SK-N-SH (cell line): ENCODE measurements around the gene ZC3H7B. TPM values are rescaled to one million over a fixed set of nuclear protein-coding genes. Genes with fewer than 3 reads are reported as not detected.

Experiments
- CTCF ChIA-PET: fragments of 300-600, 350-600 bp; formaldehyde crosslinking; extraction: SDS; loops from one replicate; lab custom pipeline; 2021; lab: Yijun Ruan, JAX
- POLR2A ChIA-PET: fragments of 350-600 bp; sonication (Branson Sonifier 250); formaldehyde crosslinking; extraction: SDS; loops from one replicate; lab custom pipeline; 2020; ENCODE audit warnings: antibody characterized with exemption, inconsistent platforms; lab: Yijun Ruan, JAX
- DNase-seq: peaks from one replicate; pipeline ENCODE4 v3.0.0; 2012
- H2AFZ ChIP-seq: fragments of 200-600 bp; sonication (generic); 2 replicates; pipeline ENCODE4 v1.8.1; 2016; ENCODE audit warnings: antibody characterized with exemption, mild to moderate bottlenecking, low read depth
- H3F3A ChIP-seq: fragments of 200-600 bp; sonication (generic); replicated peaks from 2 replicates; pipeline ENCODE3; 2016; ENCODE audit warnings: antibody characterized with exemption, mild to moderate bottlenecking; ENCODE audit not compliant: insufficient read depth
- H3K27ac ChIP-seq, 2 experiments: fragments of 200-500 bp in 1 of 2; fragments of 200-600 bp in 1 of 2; sonication (Bioruptor generic) in 1 of 2; sonication (generic), shearing (Covaris generic) in 1 of 2; 2 replicates each; pipeline versions ENCODE4 v1.5.1 to v1.6.1; 2014 to 2016; ENCODE audit warnings: low read depth in 2 of 2, inconsistent platforms in 1 of 2, low read length in 1 of 2, mild to moderate bottlenecking in 1 of 2, mixed read lengths in 1 of 2
- H3K27me3 ChIP-seq: fragments of 200-600 bp; sonication (generic), shearing (Covaris generic); 2 replicates; pipeline ENCODE4 v1.6.1; 2016; ENCODE audit warnings: mixed run types; ENCODE audit not compliant: insufficient read depth
- H3K36me3 ChIP-seq, 2 experiments: fragments of 200-500 bp in 1 of 2; fragments of 200-600 bp in 1 of 2; sonication (Bioruptor generic) in 1 of 2; sonication (generic) in 1 of 2; replicated peaks in 1 of 2; 2 replicates each; pipeline versions ENCODE3 to v1.5.1; 2014 to 2016; ENCODE audit warnings: low read length in 1 of 2, mild to moderate bottlenecking in 1 of 2; ENCODE audit not compliant: insufficient read depth in 2 of 2, control insufficient read depth in 1 of 2
- H3K4me1 ChIP-seq, 2 experiments: fragments of 200-500 bp in 1 of 2; fragments of 200-600 bp in 1 of 2; sonication (Bioruptor generic) in 1 of 2; sonication (generic), shearing (Covaris generic) in 1 of 2; 2 replicates each; pipeline versions ENCODE4 v1.5.1 to v1.6.1; 2014 to 2016; ENCODE audit warnings: low read depth in 1 of 2, low read length in 1 of 2, mixed run types in 1 of 2; ENCODE audit not compliant: insufficient read depth in 2 of 2, control insufficient read depth in 1 of 2
- H3K4me2 ChIP-seq: fragments of 200-600 bp; sonication (generic), shearing (Covaris generic); 2 replicates; pipeline ENCODE4 v1.6.1; 2017; ENCODE audit warnings: mixed run types
- H3K4me3 ChIP-seq, 2 experiments: fragments of 200-500 bp in 1 of 2; fragments of 200-600 bp in 1 of 2; sonication (Bioruptor generic) in 1 of 2; sonication (generic), shearing (Covaris generic) in 1 of 2; 2 replicates each; pipeline versions ENCODE4 v1.5.1 to v1.8.1; 2014 to 2016; ENCODE audit warnings: low read depth in 2 of 2, inconsistent platforms in 1 of 2, low read length in 1 of 2, mild to moderate bottlenecking in 1 of 2, mixed read lengths in 1 of 2, moderate library complexity in 1 of 2
- H3K79me2 ChIP-seq: fragments of 200-600 bp; sonication (generic); 2 replicates; pipeline ENCODE4 v1.8.1; 2017; ENCODE audit warnings: mild to moderate bottlenecking; ENCODE audit not compliant: insufficient read depth
- H3K9ac ChIP-seq: fragments of 200-600 bp; sonication (generic); 2 replicates; pipeline ENCODE4 v1.6.1; 2017; ENCODE audit warnings: mixed run types
- H3K9me2 ChIP-seq: fragments of 200-600 bp; sonication (generic); 2 replicates; pipeline ENCODE4 v1.6.1; 2017; ENCODE audit warnings: mixed run types
- H3K9me3 ChIP-seq: fragments of 200-600 bp; sonication (generic); 2 replicates; pipeline ENCODE4 v1.6.1; 2017; ENCODE audit warnings: mixed run types, mild to moderate bottlenecking, moderate library complexity
- H4K20me1 ChIP-seq: fragments of 200-600 bp; sonication (generic); 2 replicates; pipeline ENCODE4 v1.6.1; 2017; ENCODE audit warnings: mild to moderate bottlenecking, mixed run types; ENCODE audit not compliant: insufficient read depth
- CHD2 ChIP-seq: fragments of 150-350 bp; IDR thresholded peaks from 2 replicates; pipeline ENCODE4 v1.6.1; 2018; ENCODE audit warnings: low read length; ENCODE audit not compliant: partially characterized antibody
- EZH2phosphoT487 ChIP-seq: fragments of 200-600 bp; sonication (generic); IDR thresholded peaks from 2 replicates; pipeline ENCODE4 v1.6.1; 2017; ENCODE audit warnings: low read depth, mixed run types, mild to moderate bottlenecking, antibody characterized with exemption, moderate library complexity, borderline replicate concordance
- FOSL2 ChIP-seq: IDR thresholded peaks from 2 replicates; pipeline ENCODE4 v1.4.0; 2012; ENCODE audit warnings: low read depth, mild to moderate bottlenecking, moderate library complexity, borderline replicate concordance
- GATA2 ChIP-seq: sonication (generic); formaldehyde crosslinking; IDR thresholded peaks from 2 replicates; pipeline ENCODE4 v1.5.0; 2020; ENCODE audit warnings: mild to moderate bottlenecking, missing genetic modification reagents
- JUND ChIP-seq: IDR thresholded peaks from 2 replicates; pipeline ENCODE4 v1.4.0; 2012
- MEF2A ChIP-seq: IDR thresholded peaks from 2 replicates; pipeline ENCODE4 v1.4.0; 2012; ENCODE audit warnings: low read depth, borderline replicate concordance
- RFX5 ChIP-seq: IDR thresholded peaks from 2 replicates; pipeline ENCODE4 v1.6.1; 2012; ENCODE audit warnings: mild to moderate bottlenecking, improper control_type of control experiment, low read length
- RXRA ChIP-seq: IDR thresholded peaks from 2 replicates; pipeline ENCODE4 v1.4.0; 2012; ENCODE audit warnings: low read depth, mild to moderate bottlenecking, borderline replicate concordance
- SMC3 ChIP-seq: IDR thresholded peaks from 2 replicates; pipeline ENCODE4 v1.6.1; 2012; ENCODE audit warnings: low read depth, low read length, improper control_type of control experiment
- TAF1 ChIP-seq: IDR thresholded peaks from 2 replicates; pipeline ENCODE4 v1.6.1; 2012; ENCODE audit warnings: low read depth, mild to moderate bottlenecking, low read length, moderate library complexity, borderline replicate concordance
- TCF12 ChIP-seq: IDR thresholded peaks from 2 replicates; pipeline ENCODE4 v1.4.0; 2012
- YY1 ChIP-seq: IDR thresholded peaks from 2 replicates; pipeline ENCODE4 v1.4.0; 2012; ENCODE audit warnings: low read depth, mild to moderate bottlenecking
- WGBS: methylation state at CpG from one replicate; pipeline ENCODE4 v1.1.6; 2017; ENCODE audit warnings: low lambda C conversion rate; 5-methylcytosine and 5-hydroxymethylcytosine counted together
- polyA plus RNA-seq, 3 experiments: library from polyadenylated mRNA; depleted of rRNA; stranded (reverse); fragments of >200 nt; gene quantifications; 2 replicates each; pipeline ENCODE4 v1.2.3, GENCODE V29; 2012
- TF ChIP-seq, protein P1 (sequence below): IDR thresholded peaks from 2 replicates; pipeline ENCODE4; 2012
- TF ChIP-seq, protein P2 (sequence below): fragments of 150-350 bp; IDR thresholded peaks from 2 replicates; pipeline ENCODE4 v1.6.1; 2016; ENCODE audit warnings: mild to moderate bottlenecking, low read depth, low read length
- TF ChIP-seq, protein P3 (sequence below): fragments of 200-600 bp; sonication (generic); IDR thresholded peaks from 2 replicates; pipeline ENCODE4 v1.6.1; 2017; ENCODE audit warnings: antibody characterized with exemption, mild to moderate bottlenecking, moderate library complexity
- TF ChIP-seq, protein P4 (sequence below): IDR thresholded peaks from 2 replicates; pipeline ENCODE4 v1.4.0; 2012; ENCODE audit warnings: low read depth
- TF ChIP-seq, protein P5 (sequence below): IDR thresholded peaks from 2 replicates; pipeline ENCODE4 v1.6.1; 2012; ENCODE audit warnings: mild to moderate bottlenecking, low read depth, low read length, moderate library complexity
- TF ChIP-seq, protein P6 (sequence below): IDR thresholded peaks from 2 replicates; pipeline ENCODE4 v1.4.0; 2012; ENCODE audit warnings: low read depth, borderline replicate concordance

The ZC3H7B gene
- polyA plus RNA-seq, 1 of the 3 experiments (the other 2 are of a cell fraction): 27.1 TPM

DNA sequence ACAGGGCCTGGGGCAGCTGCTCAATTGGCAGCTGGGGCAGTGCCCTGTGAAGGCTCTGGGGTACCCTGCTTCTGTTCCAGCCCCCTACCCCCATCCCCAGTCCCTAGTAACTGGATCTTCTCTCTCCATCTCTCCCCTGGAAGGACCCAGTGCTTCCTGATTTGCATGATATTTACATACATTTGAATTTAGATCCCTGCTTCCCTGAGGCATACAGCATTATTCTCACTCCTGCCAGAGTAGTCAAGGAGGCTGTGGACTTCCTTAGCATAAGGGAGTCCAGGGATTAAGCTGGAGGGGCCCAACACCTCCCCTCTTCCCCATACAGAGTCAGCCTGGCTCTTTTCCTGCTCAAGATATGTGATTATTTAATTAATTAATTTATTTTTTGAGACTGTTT is 105.1 kb downstream of the ZC3H7B start:
- no peaks in the 10 kb centered on the region for H3K36me3 ChIP-seq
- TF ChIP-seq MEF2A: no peak
- TF ChIP-seq YY1: no peak
- no peak for TF ChIP-seq EZH2phosphoT487
- TF ChIP-seq, protein P1, sequence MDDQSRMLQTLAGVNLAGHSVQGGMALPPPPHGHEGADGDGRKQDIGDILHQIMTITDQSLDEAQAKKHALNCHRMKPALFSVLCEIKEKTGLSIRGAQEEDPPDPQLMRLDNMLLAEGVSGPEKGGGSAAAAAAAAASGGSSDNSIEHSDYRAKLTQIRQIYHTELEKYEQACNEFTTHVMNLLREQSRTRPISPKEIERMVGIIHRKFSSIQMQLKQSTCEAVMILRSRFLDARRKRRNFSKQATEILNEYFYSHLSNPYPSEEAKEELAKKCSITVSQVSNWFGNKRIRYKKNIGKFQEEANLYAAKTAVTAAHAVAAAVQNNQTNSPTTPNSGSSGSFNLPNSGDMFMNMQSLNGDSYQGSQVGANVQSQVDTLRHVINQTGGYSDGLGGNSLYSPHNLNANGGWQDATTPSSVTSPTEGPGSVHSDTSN: no peak
- TF ChIP-seq, protein P2, sequence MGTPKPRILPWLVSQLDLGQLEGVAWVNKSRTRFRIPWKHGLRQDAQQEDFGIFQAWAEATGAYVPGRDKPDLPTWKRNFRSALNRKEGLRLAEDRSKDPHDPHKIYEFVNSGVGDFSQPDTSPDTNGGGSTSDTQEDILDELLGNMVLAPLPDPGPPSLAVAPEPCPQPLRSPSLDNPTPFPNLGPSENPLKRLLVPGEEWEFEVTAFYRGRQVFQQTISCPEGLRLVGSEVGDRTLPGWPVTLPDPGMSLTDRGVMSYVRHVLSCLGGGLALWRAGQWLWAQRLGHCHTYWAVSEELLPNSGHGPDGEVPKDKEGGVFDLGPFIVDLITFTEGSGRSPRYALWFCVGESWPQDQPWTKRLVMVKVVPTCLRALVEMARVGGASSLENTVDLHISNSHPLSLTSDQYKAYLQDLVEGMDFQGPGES: no peak
- no peak for TF ChIP-seq CHD2
- TF ChIP-seq, protein P3, sequence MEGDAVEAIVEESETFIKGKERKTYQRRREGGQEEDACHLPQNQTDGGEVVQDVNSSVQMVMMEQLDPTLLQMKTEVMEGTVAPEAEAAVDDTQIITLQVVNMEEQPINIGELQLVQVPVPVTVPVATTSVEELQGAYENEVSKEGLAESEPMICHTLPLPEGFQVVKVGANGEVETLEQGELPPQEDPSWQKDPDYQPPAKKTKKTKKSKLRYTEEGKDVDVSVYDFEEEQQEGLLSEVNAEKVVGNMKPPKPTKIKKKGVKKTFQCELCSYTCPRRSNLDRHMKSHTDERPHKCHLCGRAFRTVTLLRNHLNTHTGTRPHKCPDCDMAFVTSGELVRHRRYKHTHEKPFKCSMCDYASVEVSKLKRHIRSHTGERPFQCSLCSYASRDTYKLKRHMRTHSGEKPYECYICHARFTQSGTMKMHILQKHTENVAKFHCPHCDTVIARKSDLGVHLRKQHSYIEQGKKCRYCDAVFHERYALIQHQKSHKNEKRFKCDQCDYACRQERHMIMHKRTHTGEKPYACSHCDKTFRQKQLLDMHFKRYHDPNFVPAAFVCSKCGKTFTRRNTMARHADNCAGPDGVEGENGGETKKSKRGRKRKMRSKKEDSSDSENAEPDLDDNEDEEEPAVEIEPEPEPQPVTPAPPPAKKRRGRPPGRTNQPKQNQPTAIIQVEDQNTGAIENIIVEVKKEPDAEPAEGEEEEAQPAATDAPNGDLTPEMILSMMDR: no peak
- no peaks in the 10 kb centered on the region for H3K9me2 ChIP-seq
- H3K27me3 ChIP-seq: no peaks in the 10 kb centered on the region
- ChIA-PET POLR2A (no interaction called here), CTCF (interaction anchor here (2.0 kb wide), 1 partner anchor 112 kb away, joined by 8 read pairs; no protein-coding TSS in a partner anchor)
- no peaks in the 10 kb centered on the region for H4K20me1 ChIP-seq
- no peaks in the 10 kb centered on the region for H3F3A ChIP-seq
- peaks cover 10 to 13% of the 10 kb centered on the region in 2 experiments; a peak in 2 of 4 replicates for H3K4me1 ChIP-seq
- H3K9ac ChIP-seq: no peak overlapping the region
- no peaks in the 10 kb centered on the region for H3K9me3 ChIP-seq
- H3K79me2 ChIP-seq: no peaks in the 10 kb centered on the region
- no peak overlapping the region for H2AFZ ChIP-seq
- H3K4me2 ChIP-seq: no peak overlapping the region
- H3K4me3 ChIP-seq: no peak overlapping the region
- no peak for DNase-seq
- no peak overlapping the region for H3K27ac ChIP-seq

DNA sequence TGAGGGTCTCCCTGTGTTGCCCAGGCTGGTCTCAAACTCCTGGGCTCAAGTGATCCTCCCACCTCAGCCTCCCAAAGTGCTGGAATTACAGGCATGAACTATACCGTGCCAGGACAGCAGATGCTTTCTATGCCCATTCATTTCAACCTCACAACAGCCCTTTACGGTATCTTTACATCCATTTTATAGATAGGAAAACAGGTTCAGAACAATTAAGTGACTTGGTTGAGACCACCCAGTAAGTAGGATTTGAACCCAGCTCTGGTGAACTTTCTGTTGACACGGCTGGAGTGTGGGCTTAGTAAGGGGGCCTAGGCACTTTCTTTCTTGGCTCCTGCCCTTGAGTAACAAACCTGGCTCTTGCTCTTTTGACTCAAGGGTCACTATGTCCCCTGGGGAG is 106.1 kb downstream of the ZC3H7B start:
- Histone ChIP-seq H3F3A (no peaks in the 10 kb centered on the region), H4K20me1 (no peaks in the 10 kb centered on the region), H3K79me2 (no peaks in the 10 kb centered on the region), H3K4me2 (no peak overlapping the region), H3K9me3 (no peaks in the 10 kb centered on the region), H3K27me3 (no peaks in the 10 kb centered on the region), H3K9ac (no peak overlapping the region), H3K4me3 (no peak overlapping the region), H3K4me1 (peaks cover under 1 to 7% of the 10 kb centered on the region in 2 experiments; a peak in 2 of 4 replicates), H2AFZ (no peak overlapping the region), H3K36me3 (no peaks in the 10 kb centered on the region), H3K27ac (no peak overlapping the region), H3K9me2 (no peaks in the 10 kb centered on the region)
- WGBS: 85% methylated on average over 3 of the region's 3 CpGs
- ChIA-PET POLR2A (no interaction called here), CTCF (interaction anchor here (2.0 kb wide), 1 partner anchor 110 kb away, joined by 8 read pairs; no protein-coding TSS in a partner anchor)
- DNase-seq: no peak
- TF ChIP-seq TAF1 (no peak), CHD2 (no peak), RFX5 (no peak), TCF12 (no peak), SMC3 (no peak), FOSL2 (no peak), RXRA (no peak), GATA2 (CRISPR knock-in tag) (no peak), JUND (no peak)
- TF ChIP-seq, protein P4, sequence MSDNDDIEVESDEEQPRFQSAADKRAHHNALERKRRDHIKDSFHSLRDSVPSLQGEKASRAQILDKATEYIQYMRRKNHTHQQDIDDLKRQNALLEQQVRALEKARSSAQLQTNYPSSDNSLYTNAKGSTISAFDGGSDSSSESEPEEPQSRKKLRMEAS: no peak
- TF ChIP-seq, protein P5, sequence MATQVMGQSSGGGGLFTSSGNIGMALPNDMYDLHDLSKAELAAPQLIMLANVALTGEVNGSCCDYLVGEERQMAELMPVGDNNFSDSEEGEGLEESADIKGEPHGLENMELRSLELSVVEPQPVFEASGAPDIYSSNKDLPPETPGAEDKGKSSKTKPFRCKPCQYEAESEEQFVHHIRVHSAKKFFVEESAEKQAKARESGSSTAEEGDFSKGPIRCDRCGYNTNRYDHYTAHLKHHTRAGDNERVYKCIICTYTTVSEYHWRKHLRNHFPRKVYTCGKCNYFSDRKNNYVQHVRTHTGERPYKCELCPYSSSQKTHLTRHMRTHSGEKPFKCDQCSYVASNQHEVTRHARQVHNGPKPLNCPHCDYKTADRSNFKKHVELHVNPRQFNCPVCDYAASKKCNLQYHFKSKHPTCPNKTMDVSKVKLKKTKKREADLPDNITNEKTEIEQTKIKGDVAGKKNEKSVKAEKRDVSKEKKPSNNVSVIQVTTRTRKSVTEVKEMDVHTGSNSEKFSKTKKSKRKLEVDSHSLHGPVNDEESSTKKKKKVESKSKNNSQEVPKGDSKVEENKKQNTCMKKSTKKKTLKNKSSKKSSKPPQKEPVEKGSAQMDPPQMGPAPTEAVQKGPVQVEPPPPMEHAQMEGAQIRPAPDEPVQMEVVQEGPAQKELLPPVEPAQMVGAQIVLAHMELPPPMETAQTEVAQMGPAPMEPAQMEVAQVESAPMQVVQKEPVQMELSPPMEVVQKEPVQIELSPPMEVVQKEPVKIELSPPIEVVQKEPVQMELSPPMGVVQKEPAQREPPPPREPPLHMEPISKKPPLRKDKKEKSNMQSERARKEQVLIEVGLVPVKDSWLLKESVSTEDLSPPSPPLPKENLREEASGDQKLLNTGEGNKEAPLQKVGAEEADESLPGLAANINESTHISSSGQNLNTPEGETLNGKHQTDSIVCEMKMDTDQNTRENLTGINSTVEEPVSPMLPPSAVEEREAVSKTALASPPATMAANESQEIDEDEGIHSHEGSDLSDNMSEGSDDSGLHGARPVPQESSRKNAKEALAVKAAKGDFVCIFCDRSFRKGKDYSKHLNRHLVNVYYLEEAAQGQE: no peak
- TF ChIP-seq, protein P6, sequence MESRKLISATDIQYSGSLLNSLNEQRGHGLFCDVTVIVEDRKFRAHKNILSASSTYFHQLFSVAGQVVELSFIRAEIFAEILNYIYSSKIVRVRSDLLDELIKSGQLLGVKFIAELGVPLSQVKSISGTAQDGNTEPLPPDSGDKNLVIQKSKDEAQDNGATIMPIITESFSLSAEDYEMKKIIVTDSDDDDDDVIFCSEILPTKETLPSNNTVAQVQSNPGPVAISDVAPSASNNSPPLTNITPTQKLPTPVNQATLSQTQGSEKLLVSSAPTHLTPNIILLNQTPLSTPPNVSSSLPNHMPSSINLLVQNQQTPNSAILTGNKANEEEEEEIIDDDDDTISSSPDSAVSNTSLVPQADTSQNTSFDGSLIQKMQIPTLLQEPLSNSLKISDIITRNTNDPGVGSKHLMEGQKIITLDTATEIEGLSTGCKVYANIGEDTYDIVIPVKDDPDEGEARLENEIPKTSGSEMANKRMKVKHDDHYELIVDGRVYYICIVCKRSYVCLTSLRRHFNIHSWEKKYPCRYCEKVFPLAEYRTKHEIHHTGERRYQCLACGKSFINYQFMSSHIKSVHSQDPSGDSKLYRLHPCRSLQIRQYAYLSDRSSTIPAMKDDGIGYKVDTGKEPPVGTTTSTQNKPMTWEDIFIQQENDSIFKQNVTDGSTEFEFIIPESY: no peak
